ENCODE results near the gene HMGXB3.
A peak's percentile ranks its signal among the peaks of the same experiment; 100 is the strongest.

The HMGXB3 gene

GRCh38 chr5:149990518-149991376 lies 9.8 kb upstream of the HMGXB3 start:
- peak; percentile 66 to 72 for DNase-seq

GRCh38 chr5:149993471-149993870 lies 7.1 kb upstream of the HMGXB3 start:
- DNase-seq = no peak

- DNase-seq = no peak
These were observed 4.9 kb upstream of the HMGXB3 start for GRCh38 chr5:149995385-149996204.

GRCh38 chr5:149996205-149996890 lies 4.2 kb upstream of the HMGXB3 start:
- DNase-seq = no peak

GRCh38 chr5:149998281-149998680 lies 2.3 kb upstream of the HMGXB3 start:
- DNase-seq = no peak

GRCh38 chr5:149999359-149999758 lies 1.2 kb upstream of the HMGXB3 start:
- no peak for DNase-seq

GRCh38 chr5:149999866-150000255 lies 678 bp upstream of the HMGXB3 start:
- DNase-seq = peak in 1 of 2 donors; percentile 58

GRCh38 chr5:150000990-150001659 lies 586 bp downstream of the HMGXB3 start:
- DNase-seq = peak; percentile 43 to 57

GRCh38 chr5:150001660-150002486 lies 1.3 kb downstream of the HMGXB3 start:
- DNase-seq = peak; percentile 86 to 92

- no peak for DNase-seq
These were observed 5.8 kb downstream of the HMGXB3 start for GRCh38 chr5:150006318-150006717.

GRCh38 chr5:150007050-150007449 lies 6.5 kb downstream of the HMGXB3 start:
- DNase-seq = no peak

GRCh38 chr5:150009671-150010387 lies 9.3 kb downstream of the HMGXB3 start:
- DNase-seq = peak in 1 of 2 donors; percentile 52

GRCh38 chr5:150013931-150014330 lies 13.4 kb downstream of the HMGXB3 start:
- no peak for DNase-seq

- no peak for DNase-seq
These were observed 13.9 kb downstream of the HMGXB3 start for GRCh38 chr5:150014456-150014855.

GRCh38 chr5:150015415-150015814 lies 14.9 kb downstream of the HMGXB3 start:
- DNase-seq = no peak

GRCh38 chr5:150016537-150016936 lies 16.0 kb downstream of the HMGXB3 start:
- no peak for DNase-seq

GRCh38 chr5:150017226-150018005 lies 16.9 kb downstream of the HMGXB3 start:
- no peak for DNase-seq

GRCh38 chr5:150020249-150020648 lies 19.7 kb downstream of the HMGXB3 start:
- DNase-seq = no peak

- no peak for DNase-seq
These were observed 21.1 kb downstream of the HMGXB3 start for GRCh38 chr5:150021491-150022157.

GRCh38 chr5:150022158-150022531 lies 21.6 kb downstream of the HMGXB3 start:
- no peak for DNase-seq

All from inflammatory macrophage (primary cell).